CD14-positive monocyte (primary cell): ENCODE measurements around the gene KRTAP3-1. TPM values are rescaled to one million over a fixed set of nuclear protein-coding genes. Genes with fewer than 3 reads are reported as not detected.

Experiments used
- DNase-seq, 3 donors: peaks; one replicate each; pipeline ENCODE4 v3.0.0-alpha.2; 2011 to 2022
- H2AFZ ChIP-seq: 2 replicates; pipeline ENCODE4 v1.6.0; 2012; ENCODE audit warnings: mild to moderate bottlenecking, low read depth, low read length, inconsistent platforms; ENCODE audit not compliant: insufficient read depth, poor library complexity, severe bottlenecking
- H3K27ac ChIP-seq, 2 donors: 1 replicate in 1 of 2; 2 replicates in 1 of 2; pipeline ENCODE4 v1.5.1; 2012 to 2013; ENCODE audit warnings: low read length in 2 of 2, control low read depth in 1 of 2, inconsistent platforms in 1 of 2, low read depth in 1 of 2, mild to moderate bottlenecking in 1 of 2
- H3K27me3 ChIP-seq, 2 donors: one replicate each; pipeline versions ENCODE4 v1.6.0 to v1.6.1; 2011 to 2013; ENCODE audit warnings: low read length in 2 of 2; ENCODE audit not compliant: control insufficient read depth in 2 of 2, insufficient read depth in 2 of 2
- H3K36me3 ChIP-seq, 2 donors: replicated peaks in 1 of 2; 1 replicate in 1 of 2; 2 replicates in 1 of 2; pipeline versions ENCODE4 v1.5.1 to v1.6.1; 2012 to 2013; ENCODE audit warnings: low read length in 2 of 2, control low read depth in 1 of 2, inconsistent platforms in 1 of 2, mild to moderate bottlenecking in 1 of 2; ENCODE audit not compliant: insufficient read depth in 2 of 2, control insufficient read depth in 1 of 2
- H3K4me1 ChIP-seq, 2 donors: 1 replicate in 1 of 2; 2 replicates in 1 of 2; pipeline versions ENCODE4 v1.5.1 to v1.6.1; 2012 to 2013; ENCODE audit warnings: low read length in 2 of 2, control low read depth in 1 of 2, inconsistent platforms in 1 of 2, mild to moderate bottlenecking in 1 of 2, moderate library complexity in 1 of 2; ENCODE audit not compliant: insufficient read depth in 2 of 2, control insufficient read depth in 1 of 2
- H3K4me2 ChIP-seq: replicated peaks from 2 replicates; pipeline ENCODE3; 2012; ENCODE audit warnings: low read length, moderate library complexity, mild to moderate bottlenecking; ENCODE audit not compliant: poor library complexity, severe bottlenecking; ENCODE audit errors: extremely low read depth
- H3K4me3 ChIP-seq, 3 experiments: fragments of 200-600 bp in 1 of 3; sonication (generic) in 1 of 3; replicated peaks in 1 of 3; 1 replicate in 2 of 3; 2 replicates in 1 of 3; pipeline ENCODE4 v1.5.1; 2011 to 2013; ENCODE audit warnings: low read length in 3 of 3, mild to moderate bottlenecking in 3 of 3, control low read depth in 2 of 3, low read depth in 2 of 3, inconsistent platforms in 1 of 3, moderate library complexity in 1 of 3
- H3K79me2 ChIP-seq: 2 replicates; pipeline ENCODE4 v1.6.0; 2012; ENCODE audit warnings: mild to moderate bottlenecking, control low read depth, inconsistent platforms, low read length, moderate library complexity; ENCODE audit not compliant: insufficient read depth
- H3K9ac ChIP-seq: 2 replicates; pipeline ENCODE4 v1.6.0; 2017; ENCODE audit warnings: low read length, mild to moderate bottlenecking; ENCODE audit not compliant: insufficient read depth, poor library complexity, severe bottlenecking
- H3K9me3 ChIP-seq, 2 donors: replicated peaks in 1 of 2; 1 replicate in 1 of 2; 2 replicates in 1 of 2; pipeline versions ENCODE4 v1.5.1 to v1.6.1; 2012 to 2013; ENCODE audit warnings: low read length in 2 of 2, control low read depth in 1 of 2; ENCODE audit not compliant: control insufficient read depth in 1 of 2, insufficient read depth in 1 of 2
- H4K20me1 ChIP-seq: 2 replicates; pipeline ENCODE4 v1.6.0; 2012; ENCODE audit warnings: mild to moderate bottlenecking, low read length, control low read depth, moderate library complexity; ENCODE audit not compliant: insufficient read depth
- H3K27ac Mint-ChIP-seq, 7 donors: one replicate each; pipeline ENCODE4 v1.8.0; 2020; ENCODE audit warnings: mild to moderate bottlenecking in 7 of 7, mixed read lengths in 7 of 7, moderate library complexity in 6 of 7, inconsistent platforms in 2 of 7
- H3K27me3 Mint-ChIP-seq, 3 donors: one replicate each; pipeline ENCODE4 v1.8.0; 2021 to 2022; ENCODE audit warnings: low read depth in 3 of 3, mild to moderate bottlenecking in 3 of 3, mixed read lengths in 3 of 3, moderate library complexity in 3 of 3, inconsistent platforms in 1 of 3
- H3K36me3 Mint-ChIP-seq, 2 donors: one replicate each; pipeline ENCODE4 v1.8.0; 2020; ENCODE audit warnings: mixed read lengths in 2 of 2, inconsistent platforms in 1 of 2, mild to moderate bottlenecking in 1 of 2
- H3K4me1 Mint-ChIP-seq: one replicate; pipeline ENCODE4 v1.8.0; 2020; ENCODE audit warnings: mild to moderate bottlenecking, mixed read lengths
- H3K4me3 Mint-ChIP-seq, 2 donors: one replicate each; pipeline ENCODE4 v1.8.0; 2020; ENCODE audit warnings: mild to moderate bottlenecking in 2 of 2, mixed read lengths in 2 of 2, moderate library complexity in 1 of 2
- H3K9me3 Mint-ChIP-seq, 7 donors: one replicate each; pipeline ENCODE4 v1.8.0; 2020 to 2022; ENCODE audit warnings: mixed read lengths in 7 of 7, mild to moderate bottlenecking in 6 of 7, moderate library complexity in 6 of 7, inconsistent platforms in 2 of 7
- WGBS: methylation state at CpG from one replicate; pipeline ENCODE4 v1.1.5; 2013; ENCODE audit warnings: missing lambda C conversion rate; ENCODE audit not compliant: insufficient coverage; 5-methylcytosine and 5-hydroxymethylcytosine counted together
- intact Hi-C, 2 donors: fragments of 100-400 bp; cut with micrococcal nuclease; formaldehyde crosslinking; loops; one replicate each; pipeline versions ENCODE4 v1.15.0 to v1.15.1; 2023
- polyA plus RNA-seq, 3 donors: library from polyadenylated mRNA; depleted of rRNA in 1 of 3; unstranded in 2 of 3; stranded (reverse) in 1 of 3; fragments of 300-500 nt in 2 of 3; fragments of >200 nt in 1 of 3; fragmentation: Illumina TruSeq in 2 of 3; gene quantifications; 1 replicate in 2 of 3; 2 replicates in 1 of 3; pipeline ENCODE4 v1.2.3, GENCODE V29; 2012 to 2021
- small RNA-seq: library from RNA; depleted of rRNA; stranded (forward); fragments of <200 nt; gene quantifications from one replicate; pipeline ENCODE3, GENCODE V24; 2012; ENCODE audit warnings: low read depth; ENCODE audit not compliant: insufficient read length
- TF ChIP-seq, protein P1 (sequence below): fragments of 200-600 bp; IDR thresholded peaks from one replicate; pipeline ENCODE4 v1.8.0; 2022; ENCODE audit warnings: antibody characterized with exemption, mild to moderate bottlenecking

KRTAP3-1 gene
- polyA plus RNA-seq, 3 donors: not detected

DNA sequence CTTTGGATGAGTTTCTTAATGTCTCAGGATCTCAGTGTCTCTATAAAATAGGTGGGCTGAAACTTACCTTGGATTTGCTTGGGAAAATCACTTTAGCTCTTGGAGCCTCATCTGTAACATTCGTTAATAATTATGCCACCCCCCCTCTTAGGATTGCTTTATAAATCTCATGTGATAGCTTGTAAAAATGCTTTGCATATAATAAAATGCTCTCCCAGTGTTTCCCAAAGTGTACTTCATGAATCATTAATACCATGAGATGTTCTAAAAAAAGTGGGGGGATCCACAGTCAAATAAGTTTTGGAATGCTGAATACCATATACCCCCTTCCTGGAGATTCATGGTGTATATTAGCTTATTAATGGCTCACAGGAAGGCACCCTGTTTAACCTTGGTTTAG lies 47.3 kb downstream of the KRTAP3-1 start:
- Histone ChIP-seq H3K4me2 (no peak overlapping the region), H3K9ac (no peak overlapping the region), H3K36me3 (no peaks in the 10 kb centered on the region), H3K27ac (no peak overlapping the region), H3K4me1 (no peaks in the 10 kb centered on the region), H4K20me1 (no peaks in the 10 kb centered on the region), H3K9me3 (peaks cover 4 to 5% of the 10 kb centered on the region in 2 donors), H3K27me3 (no peaks in the 10 kb centered on the region), H3K79me2 (no peaks in the 10 kb centered on the region), H3K4me3 (no peak overlapping the region), H2AFZ (no peak overlapping the region)
- H3K36me3 Mint-ChIP-seq: no peaks in the 10 kb centered on the region
- intact Hi-C loops: no loop called here
- TF ChIP-seq, protein P1, sequence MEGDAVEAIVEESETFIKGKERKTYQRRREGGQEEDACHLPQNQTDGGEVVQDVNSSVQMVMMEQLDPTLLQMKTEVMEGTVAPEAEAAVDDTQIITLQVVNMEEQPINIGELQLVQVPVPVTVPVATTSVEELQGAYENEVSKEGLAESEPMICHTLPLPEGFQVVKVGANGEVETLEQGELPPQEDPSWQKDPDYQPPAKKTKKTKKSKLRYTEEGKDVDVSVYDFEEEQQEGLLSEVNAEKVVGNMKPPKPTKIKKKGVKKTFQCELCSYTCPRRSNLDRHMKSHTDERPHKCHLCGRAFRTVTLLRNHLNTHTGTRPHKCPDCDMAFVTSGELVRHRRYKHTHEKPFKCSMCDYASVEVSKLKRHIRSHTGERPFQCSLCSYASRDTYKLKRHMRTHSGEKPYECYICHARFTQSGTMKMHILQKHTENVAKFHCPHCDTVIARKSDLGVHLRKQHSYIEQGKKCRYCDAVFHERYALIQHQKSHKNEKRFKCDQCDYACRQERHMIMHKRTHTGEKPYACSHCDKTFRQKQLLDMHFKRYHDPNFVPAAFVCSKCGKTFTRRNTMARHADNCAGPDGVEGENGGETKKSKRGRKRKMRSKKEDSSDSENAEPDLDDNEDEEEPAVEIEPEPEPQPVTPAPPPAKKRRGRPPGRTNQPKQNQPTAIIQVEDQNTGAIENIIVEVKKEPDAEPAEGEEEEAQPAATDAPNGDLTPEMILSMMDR: no peak
- H3K27ac Mint-ChIP-seq: no peak overlapping the region
- no CpG with 5 or more reads among the region's 1 CpG for WGBS
- peaks cover 2 to 13% (median 7%) of the 10 kb centered on the region in 3 donors for H3K27me3 Mint-ChIP-seq
- H3K9me3 Mint-ChIP-seq: peaks cover 2 to 8% (median 4%) of the 10 kb centered on the region in 7 donors
- H3K4me1 Mint-ChIP-seq: peaks cover 7% of the 10 kb centered on the region
- DNase-seq: no peak
- H3K4me3 Mint-ChIP-seq: no peak overlapping the region

GRCh38 chr17:40960144-40960543 lies 48.8 kb downstream of the KRTAP3-1 start:
- WGBS: 94% methylated on average over 7 of the region's 10 CpGs
- H3K27ac ChIP-seq: no peak overlapping the region
- H3K9ac ChIP-seq: no peak overlapping the region
- Mint-ChIP-seq H3K27ac (no peak overlapping the region), H3K27me3 (peaks cover 0 to 13% (median 6%) of the 10 kb centered on the region in 3 donors), H3K4me3 (no peak overlapping the region), H3K36me3 (no peaks in the 10 kb centered on the region), H3K9me3 (peaks cover 0 to 8% (median 4%) of the 10 kb centered on the region in 7 donors), H3K4me1 (peaks cover 7% of the 10 kb centered on the region)
- no peak overlapping the region for H3K4me3 ChIP-seq
- no peak overlapping the region for H3K4me2 ChIP-seq
- intact Hi-C loops: no loop called here
- H4K20me1 ChIP-seq: no peaks in the 10 kb centered on the region
- peaks cover 4 to 5% of the 10 kb centered on the region in 2 donors for H3K9me3 ChIP-seq
- DNase-seq: no peak
- H3K79me2 ChIP-seq: no peaks in the 10 kb centered on the region
- TF ChIP-seq, protein P1: no peak
- no peak overlapping the region for H2AFZ ChIP-seq
- no peaks in the 10 kb centered on the region for H3K4me1 ChIP-seq
- H3K27me3 ChIP-seq: peaks cover 0 to 2% of the 10 kb centered on the region in 2 donors
- no peaks in the 10 kb centered on the region for H3K36me3 ChIP-seq

Small RNA genes lying within 50 kb of the gene (small RNA-seq; reads per million reads assigned to genes)
- not detected for gene KRTAP3-4P

Other genes starting within 250 kb of the KRTAP3-1 start
- not detected for gene KRT26, start 236.9 kb downstream of the KRTAP3-1 start, polyA plus RNA-seq
- not detected for gene KRT27, start 226.6 kb downstream of the KRTAP3-1 start, polyA plus RNA-seq
- gene KRT28, start 209.2 kb downstream of the KRTAP3-1 start, polyA plus RNA-seq: not detected
- gene KRT10, start 186.5 kb downstream of the KRTAP3-1 start, polyA plus RNA-seq: 10 to 100 TPM in 2 of 3 donors, 1 to 10 TPM in 1; 9.7 to 79.1 (median 58.7) TPM
- not detected for gene KRT12, start 141.9 kb downstream of the KRTAP3-1 start, polyA plus RNA-seq
- not detected for gene KRT20, start 123.9 kb downstream of the KRTAP3-1 start, polyA plus RNA-seq
- gene KRT23, start 71.5 kb downstream of the KRTAP3-1 start, polyA plus RNA-seq: 1 to 10 TPM; 1.7 to 7.6 (median 3.6) TPM
- gene KRT39, start 42.2 kb downstream of the KRTAP3-1 start, polyA plus RNA-seq: not detected
- gene KRT40, start 24.8 kb downstream of the KRTAP3-1 start, polyA plus RNA-seq: not detected
- not detected for gene KRTAP3-3, start 15.0 kb downstream of the KRTAP3-1 start, polyA plus RNA-seq
- not detected for gene KRTAP3-2, start 9.2 kb downstream of the KRTAP3-1 start, polyA plus RNA-seq
- gene KRTAP1-5, start 18.1 kb upstream of the KRTAP3-1 start, polyA plus RNA-seq: not detected
- not detected for gene KRTAP1-4, start 21.1 kb upstream of the KRTAP3-1 start, polyA plus RNA-seq
- gene KRTAP1-3, start 25.7 kb upstream of the KRTAP3-1 start, polyA plus RNA-seq: not detected
- gene KRTAP1-1, start 32.3 kb upstream of the KRTAP3-1 start, polyA plus RNA-seq: not detected
- gene KRTAP2-1, start 38.2 kb upstream of the KRTAP3-1 start, polyA plus RNA-seq: not detected
- not detected for gene KRTAP2-2, start 46.1 kb upstream of the KRTAP3-1 start, polyA plus RNA-seq
- gene KRTAP2-3, start 51.0 kb upstream of the KRTAP3-1 start, polyA plus RNA-seq: not detected
- not detected for gene KRTAP2-4, start 56.8 kb upstream of the KRTAP3-1 start, polyA plus RNA-seq
- not detected for gene KRTAP4-7, start 75.0 kb upstream of the KRTAP3-1 start, polyA plus RNA-seq
- not detected for gene KRTAP4-8, start 89.0 kb upstream of the KRTAP3-1 start, polyA plus RNA-seq
- not detected for gene KRTAP4-16, start 93.1 kb upstream of the KRTAP3-1 start, polyA plus RNA-seq
- not detected for gene KRTAP4-9, start 96.3 kb upstream of the KRTAP3-1 start, polyA plus RNA-seq
- gene KRTAP4-11, start 109.2 kb upstream of the KRTAP3-1 start, polyA plus RNA-seq: not detected
- gene KRTAP4-12, start 115.1 kb upstream of the KRTAP3-1 start, polyA plus RNA-seq: not detected
- not detected for gene KRTAP4-6, start 131.4 kb upstream of the KRTAP3-1 start, polyA plus RNA-seq
- not detected for gene KRTAP4-5, start 140.7 kb upstream of the KRTAP3-1 start, polyA plus RNA-seq
- not detected for gene KRTAP4-4, start 151.6 kb upstream of the KRTAP3-1 start, polyA plus RNA-seq
- not detected for gene KRTAP4-3, start 159.1 kb upstream of the KRTAP3-1 start, polyA plus RNA-seq
- gene KRTAP4-2, start 169.1 kb upstream of the KRTAP3-1 start, polyA plus RNA-seq: not detected
- not detected for gene KRTAP4-1, start 175.8 kb upstream of the KRTAP3-1 start, polyA plus RNA-seq
- gene KRTAP9-1, start 180.8 kb upstream of the KRTAP3-1 start, polyA plus RNA-seq: not detected
- not detected for gene KRTAP9-2, start 217.5 kb upstream of the KRTAP3-1 start, polyA plus RNA-seq
- gene KRTAP9-3, start 223.3 kb upstream of the KRTAP3-1 start, polyA plus RNA-seq: not detected
- gene KRTAP9-8, start 228.9 kb upstream of the KRTAP3-1 start, polyA plus RNA-seq: not detected
- gene KRTAP9-4, start 240.6 kb upstream of the KRTAP3-1 start, polyA plus RNA-seq: not detected
- not detected for gene KRTAP9-9, start 246.3 kb upstream of the KRTAP3-1 start, polyA plus RNA-seq